IMR-90 (cell line): ENCODE results near the gene INPP5A. TPM values are rescaled to one million over a fixed set of nuclear protein-coding genes. Genes with fewer than 3 reads are reported as not detected.

Experiments
- ATAC-seq: fragments of 200-7000 bp; cut with Tn5 transposase; 2 replicates; pipeline ENCODE4 v1.9.1; 2020; ENCODE audit warnings: low read depth, mild to moderate bottlenecking, moderate library complexity
- BruUV-seq: library from RNA; stranded (reverse); fragments of 400-500 nt; replicated peaks from 2 replicates; lab custom pipeline; 2021; lab: Mats Ljungman, UMichigan
- CTCF ChIA-PET: fragments of 300-600 bp; formaldehyde crosslinking; extraction: SDS; loops from one replicate; lab custom pipeline; 2021; ENCODE audit warnings: antibody characterized with exemption; lab: Yijun Ruan, JAX
- POLR2A ChIA-PET: fragments of 300-600 bp; sonication (Branson Sonifier 250); formaldehyde crosslinking; loops from one replicate; lab custom pipeline; 2022; ENCODE audit warnings: antibody characterized with exemption; ENCODE audit not compliant: unreplicated experiment; lab: Charles Lee
- DNase-seq: peaks from one replicate; pipeline ENCODE4 v3.0.0; 2013
- H2AFZ ChIP-seq: replicated peaks from 2 replicates; pipeline ENCODE3; 2013; ENCODE audit warnings: low read length, mild to moderate bottlenecking; ENCODE audit not compliant: poor library complexity
- H2AK5ac ChIP-seq: 2 replicates; pipeline ENCODE4 v1.6.1; 2013; ENCODE audit warnings: low read depth, low read length, inconsistent platforms
- H2AK9ac ChIP-seq: replicated peaks from 2 replicates; pipeline ENCODE3; 2013; ENCODE audit warnings: mild to moderate bottlenecking, low read depth, low read length, moderate library complexity; ENCODE audit not compliant: poor library complexity
- H2BK120ac ChIP-seq: 2 replicates; pipeline ENCODE4 v1.6.1; 2013; ENCODE audit warnings: low read depth, low read length, inconsistent platforms
- H2BK15ac ChIP-seq: 3 replicates; pipeline ENCODE4 v1.6.1; 2013; ENCODE audit warnings: low read depth, low read length, inconsistent platforms
- H2BK20ac ChIP-seq: 2 replicates; pipeline ENCODE4 v1.6.1; 2013; ENCODE audit warnings: low read depth, mild to moderate bottlenecking, inconsistent platforms, low read length, moderate library complexity
- H2BK5ac ChIP-seq: 2 replicates; pipeline ENCODE4 v1.6.1; 2013; ENCODE audit warnings: mild to moderate bottlenecking, low read depth, low read length, inconsistent platforms; ENCODE audit not compliant: poor library complexity, severe bottlenecking
- H3K14ac ChIP-seq: replicated peaks from 2 replicates; pipeline ENCODE4 v1.6.1; 2013; ENCODE audit warnings: low read depth, low read length, inconsistent platforms
- H3K18ac ChIP-seq: 2 replicates; pipeline ENCODE4 v1.6.1; 2013; ENCODE audit warnings: low read depth, low read length, control low read depth
- H3K23ac ChIP-seq: 2 replicates; pipeline ENCODE4 v1.6.1; 2013; ENCODE audit warnings: low read depth, low read length, inconsistent platforms
- H3K27ac ChIP-seq: 2 replicates; pipeline ENCODE4 v1.5.1; 2013; ENCODE audit warnings: mild to moderate bottlenecking, control low read depth, low read length; ENCODE audit not compliant: insufficient read depth
- H3K27me3 ChIP-seq: 2 replicates; pipeline ENCODE4 v1.6.1; 2013; ENCODE audit warnings: low read length; ENCODE audit not compliant: control insufficient read depth, insufficient read depth
- H3K36me3 ChIP-seq: 2 replicates; pipeline ENCODE4 v1.6.1; 2013; ENCODE audit warnings: low read length, mixed read lengths; ENCODE audit not compliant: control insufficient read depth, insufficient read depth
- H3K4ac ChIP-seq: 2 replicates; pipeline ENCODE4 v1.6.1; 2013; ENCODE audit warnings: low read depth, low read length, inconsistent platforms
- H3K4me1 ChIP-seq: 2 replicates; pipeline ENCODE4 v1.6.1; 2013; ENCODE audit warnings: low read length, mixed read lengths; ENCODE audit not compliant: control insufficient read depth, insufficient read depth
- H3K4me2 ChIP-seq: 2 replicates; pipeline ENCODE4 v1.6.1; 2013; ENCODE audit warnings: low read depth, mild to moderate bottlenecking, control low read depth, low read length, moderate library complexity
- H3K4me3 ChIP-seq: 2 replicates; pipeline ENCODE4 v1.5.1; 2013; ENCODE audit warnings: low read depth, mild to moderate bottlenecking, control low read depth, low read length, moderate library complexity; ENCODE audit not compliant: insufficient read depth
- H3K56ac ChIP-seq: 2 replicates; pipeline ENCODE4 v1.6.1; 2013; ENCODE audit warnings: low read length, inconsistent platforms; ENCODE audit not compliant: insufficient read depth; ENCODE audit errors: extremely low read depth
- H3K79me1 ChIP-seq, 2 experiments: 2 replicates each; pipeline ENCODE4 v1.6.1; 2013; ENCODE audit warnings: low read length in 2 of 2, inconsistent platforms in 1 of 2, low read depth in 1 of 2
- H3K9ac ChIP-seq: 2 replicates; pipeline ENCODE4 v1.6.1; 2013; ENCODE audit warnings: low read depth, low read length, control low read depth
- H3K9me1 ChIP-seq: 2 replicates; pipeline ENCODE4 v1.6.1; 2013; ENCODE audit warnings: low read length, inconsistent platforms; ENCODE audit not compliant: insufficient read depth
- H3K9me3 ChIP-seq: 2 replicates; pipeline ENCODE4 v1.6.1; 2013; ENCODE audit warnings: low read length; ENCODE audit not compliant: control insufficient read depth, insufficient read depth
- H4K20me1 ChIP-seq: 2 replicates; pipeline ENCODE4 v1.6.1; 2013; ENCODE audit warnings: low read length, inconsistent platforms; ENCODE audit not compliant: insufficient read depth
- H4K5ac ChIP-seq: 2 replicates; pipeline ENCODE4 v1.6.1; 2013; ENCODE audit warnings: mild to moderate bottlenecking, low read depth, low read length, control low read depth
- H4K8ac ChIP-seq, 2 experiments: 2 replicates each; pipeline ENCODE4 v1.6.1; 2013; ENCODE audit warnings: low read depth in 2 of 2, low read length in 2 of 2, control low read depth in 1 of 2, inconsistent platforms in 1 of 2
- H4K91ac ChIP-seq: 2 replicates; pipeline ENCODE4 v1.6.1; 2013; ENCODE audit warnings: low read depth, low read length, inconsistent platforms; ENCODE audit not compliant: insufficient read depth
- BHLHE40 ChIP-seq: fragments of 150-350 bp; IDR thresholded peaks from 2 replicates; pipeline ENCODE4 v1.6.1; 2016; ENCODE audit warnings: mild to moderate bottlenecking, low read depth, low read length
- CEBPB ChIP-seq: IDR thresholded peaks from 2 replicates; pipeline ENCODE4 v1.6.1; 2012; ENCODE audit warnings: low read depth, low read length, improper control_type of control experiment
- CHD1 ChIP-seq: IDR thresholded peaks from 2 replicates; pipeline ENCODE4 v1.6.1; 2012; ENCODE audit warnings: low read depth, low read length, improper control_type of control experiment
- CTCF ChIP-seq: conservative IDR thresholded peaks from 2 replicates; pipeline ENCODE4 v1.5.1; 2012; ENCODE audit warnings: mild to moderate bottlenecking, low read depth, low read length, improper control_type of control experiment
- ELK1 ChIP-seq: fragments of 150-350 bp; IDR thresholded peaks from 2 replicates; pipeline ENCODE4 v1.6.1; 2016; ENCODE audit warnings: low read depth, mild to moderate bottlenecking, low read length, moderate library complexity, borderline replicate concordance
- MAFK ChIP-seq: IDR thresholded peaks from 2 replicates; pipeline ENCODE4 v1.6.1; 2012; ENCODE audit warnings: low read depth, low read length, improper control_type of control experiment
- MAZ ChIP-seq: IDR thresholded peaks from 2 replicates; pipeline ENCODE4 v1.6.1; 2012; ENCODE audit warnings: low read depth, mild to moderate bottlenecking, low read length, improper control_type of control experiment, moderate library complexity, borderline replicate concordance
- MXI1 ChIP-seq: IDR thresholded peaks from 2 replicates; pipeline ENCODE4 v1.6.1; 2012; ENCODE audit warnings: low read depth, mild to moderate bottlenecking, low read length, moderate library complexity, borderline replicate concordance
- NFE2L2 ChIP-seq: fragments of 150-350 bp; IDR thresholded peaks from 2 replicates; pipeline ENCODE4 v1.6.1; 2016; ENCODE audit warnings: low read depth, mild to moderate bottlenecking, low read length
- POLR2A ChIP-seq: IDR thresholded peaks from 2 replicates; pipeline ENCODE4 v1.6.1; 2012; ENCODE audit warnings: mild to moderate bottlenecking, low read depth, low read length
- RAD21 ChIP-seq: IDR thresholded peaks from 2 replicates; pipeline ENCODE4 v1.6.1; 2012; ENCODE audit warnings: low read length, improper control_type of control experiment
- RCOR1 ChIP-seq: IDR thresholded peaks from 2 replicates; pipeline ENCODE4 v1.6.1; 2012; ENCODE audit warnings: mild to moderate bottlenecking, low read length, improper control_type of control experiment; ENCODE audit not compliant: insufficient replicate concordance
- RFX5 ChIP-seq: IDR thresholded peaks from 2 replicates; pipeline ENCODE4 v1.8.0; 2012; ENCODE audit warnings: low read depth, mild to moderate bottlenecking, low read length, moderate library complexity
- SMC3 ChIP-seq: fragments of 150-350 bp; IDR thresholded peaks from 2 replicates; pipeline ENCODE4 v1.6.1; 2016; ENCODE audit warnings: low read depth, mild to moderate bottlenecking, antibody characterized with exemption, low read length, moderate library complexity
- USF2 ChIP-seq: fragments of 150-350 bp; IDR thresholded peaks from 2 replicates; pipeline ENCODE4 v1.6.1; 2017; ENCODE audit warnings: mild to moderate bottlenecking, antibody characterized with exemption, low read length, low read depth
- WGBS, 2 experiments: methylation state at CpG; one replicate each; pipeline versions ENCODE4 v1.1.5 to v1.1.7; 2013; ENCODE audit warnings: missing lambda C conversion rate in 2 of 2; ENCODE audit not compliant: insufficient read length in 1 of 2; ENCODE audit errors: extremely low coverage in 2 of 2; 5-methylcytosine and 5-hydroxymethylcytosine counted together
- dilution Hi-C: fragments of 300-500 bp; cut with HindIII; formaldehyde crosslinking; loops from one replicate; pipeline ENCODE4 v1.14.3; 2018; ENCODE audit warnings: low sequenced_read_pairs; ENCODE audit not compliant: unreplicated experiment
- in situ Hi-C: fragments of 300-500 bp; cut with MboI; formaldehyde crosslinking; loops from 3 replicates; pipeline ENCODE4 v1.14.3; 2019; ENCODE audit warnings: low sequenced_read_pairs, inconsistent platforms, mixed read lengths
- intact Hi-C: fragments of 100-400 bp; cut with micrococcal nuclease; formaldehyde crosslinking; loops from 2 replicates; pipeline ENCODE4 v1.10.0; 2022
- polyA plus RNA-seq, 3 experiments: library from polyadenylated mRNA; depleted of rRNA; stranded (reverse); fragments of >200 nt; gene quantifications; 2 replicates each; pipeline ENCODE4 v1.2.3, GENCODE V29; 2012; ENCODE audit warnings: low replicate concordance in 1 of 3
- total RNA-seq: library from RNA; depleted of rRNA; stranded (reverse); fragments of >200 nt; gene quantifications from 2 replicates; pipeline ENCODE4 v1.2.3, GENCODE V29; 2012

The INPP5A gene
- total and polyA plus RNA-seq, 2 of the 4 experiments (the other 2 are of a cell fraction) = 21.4 to 36.7 TPM

- dilution Hi-C loops = no loop called here
- intact Hi-C loops = no loop called here
- TF ChIP-seq POLR2A = no peak
- TF ChIP-seq RAD21 = no peak
- no peak for TF ChIP-seq MAZ
- no peak for TF ChIP-seq USF2
- no peak for TF ChIP-seq CEBPB
- TF ChIP-seq CTCF = no peak
- no peak for TF ChIP-seq MXI1
- no peak for TF ChIP-seq MAFK
- no peak for TF ChIP-seq SMC3
- no peak for TF ChIP-seq ELK1
- TF ChIP-seq RFX5 = no peak
- TF ChIP-seq NFE2L2 = no peak
- TF ChIP-seq RCOR1 = no peak
- TF ChIP-seq CHD1 = no peak
- no peak for TF ChIP-seq BHLHE40
Measured at GRCh38 chr10:132803416-132804210, 266.0 kb downstream of the INPP5A start.

More at GRCh38 chr10:132803416-132804210, 266.0 kb downstream of the INPP5A start:
- H3K4me1 ChIP-seq = no peaks in the 10 kb centered on the region
- no peak for DNase-seq
- in situ Hi-C loops = no loop called here
- H2AFZ ChIP-seq = no peak overlapping the region
- no peak overlapping the region for H3K4ac ChIP-seq
- H4K5ac ChIP-seq = no peak overlapping the region
- peaks cover 5% of the 10 kb centered on the region for H3K9me3 ChIP-seq
- 69% methylated on average over 16 of the region's 34 CpGs; no CpG with 5 or more reads in 1 of the 2 experiments for WGBS, 2 experiments
- H2BK20ac ChIP-seq = no peak overlapping the region
- no TSS peak for BruUV-seq
- H2BK5ac ChIP-seq = no peak overlapping the region
- no peak overlapping the region for H3K14ac ChIP-seq
- H2AK5ac ChIP-seq = no peak overlapping the region
- no peak overlapping the region for H3K9ac ChIP-seq
- no peak for ATAC-seq
- H3K9me1 ChIP-seq = no peaks in the 10 kb centered on the region
- H2AK9ac ChIP-seq = no peak overlapping the region
- H3K18ac ChIP-seq = no peak overlapping the region
- H3K23ac ChIP-seq = no peak overlapping the region
- H3K4me3 ChIP-seq = no peak overlapping the region
- H4K91ac ChIP-seq = no peak overlapping the region
- H4K8ac ChIP-seq = no peak overlapping the region
- POLR2A ChIA-PET = no interaction called here
- H3K79me1 ChIP-seq = no peaks in the 10 kb centered on the region
- no peak overlapping the region for H2BK120ac ChIP-seq
- H4K20me1 ChIP-seq = no peaks in the 10 kb centered on the region
- peaks cover 21% of the 10 kb centered on the region; the same call in 1 of the 2 replicates for H3K27me3 ChIP-seq
- no peak overlapping the region for H3K4me2 ChIP-seq
- H2BK15ac ChIP-seq = no peak overlapping the region
- no peak overlapping the region for H3K56ac ChIP-seq
- no peaks in the 10 kb centered on the region for H3K36me3 ChIP-seq
- no peak overlapping the region for H3K27ac ChIP-seq
- CTCF ChIA-PET = no interaction called here
